K562 treated with DMSO at 1 percent for 4 hours (cell line): ENCODE measurements around the gene DDIT4L. TPM values are rescaled to one million over a fixed set of nuclear protein-coding genes. Genes with fewer than 3 reads are reported as not detected.

Experiments used
- total RNA-seq: library from RNA; unstranded; fragments of 300-600 nt; gene quantifications from 2 replicates; pipeline ENCODE4 v1.2.3, GENCODE V29; 2022; ENCODE audit not compliant: insufficient read depth

Gene DDIT4L
- total RNA-seq, result not detected in 2 replicates

GRCh38 chr4:100189820-100190642 lies at the start of gene DDIT4L:
TSS of gene DDIT4L (minus strand) at chr4:100190468. CDS start at chr4:100189983, 485 bp downstream.

Other genes with a start within 250 kb of the DDIT4L start
- 3.5 and 9.3 TPM in 2 replicates for gene DNAJB14, start 243.8 kb downstream of the DDIT4L start, total RNA-seq
- gene H2AZ1, start 240.2 kb downstream of the DDIT4L start, total RNA-seq, result 1,181 and 1,239 TPM in 2 replicates